GM18907 (cell line): ENCODE measurements around the gene SUN5.

Source experiments
- ATAC-seq: cut with Tn5 transposase; IDR thresholded peaks from one replicate; pipeline ENCODE4 v1.9.1; 2021; ENCODE audit warnings: mild to moderate bottlenecking, moderate library complexity; ENCODE audit not compliant: unreplicated experiment

SUN5 gene

GRCh38 chr20:32995802-32996201 is 8.4 kb downstream of the SUN5 start:
- no peak for ATAC-seq

GRCh38 chr20:32993496-32994050 is 10.7 kb downstream of the SUN5 start:
- no peak for ATAC-seq

- ATAC-seq = no peak
Measured at GRCh38 chr20:32991792-32992641, 12.2 kb downstream of the SUN5 start.

GRCh38 chr20:32991383-32991782 is 12.8 kb downstream of the SUN5 start:
- ATAC-seq = no peak

- ATAC-seq = no peak
Measured at GRCh38 chr20:32990426-32990825, 13.8 kb downstream of the SUN5 start.

- no peak for ATAC-seq
Measured at GRCh38 chr20:32989507-32990283, 14.5 kb downstream of the SUN5 start.

- ATAC-seq = no peak
Measured at GRCh38 chr20:32988008-32988407, 16.2 kb downstream of the SUN5 start.

- no peak for ATAC-seq
Measured at GRCh38 chr20:32987044-32987825, 17.0 kb downstream of the SUN5 start.

GRCh38 chr20:32986331-32986966 is 17.8 kb downstream of the SUN5 start:
- no peak for ATAC-seq

- ATAC-seq = no peak
Measured at GRCh38 chr20:32985596-32985995, 18.6 kb downstream of the SUN5 start.

GRCh38 chr20:32984631-32985354 is 19.4 kb downstream of the SUN5 start:
- ATAC-seq = no peak

GRCh38 chr20:32984196-32984595 is 20.0 kb downstream of the SUN5 start:
- ATAC-seq = no peak

GRCh38 chr20:32983459-32984112 is 20.6 kb downstream of the SUN5 start:
- no peak for ATAC-seq

GRCh38 chr20:32982617-32983458 is 21.4 kb downstream of the SUN5 start:
- ATAC-seq = no peak

- no peak for ATAC-seq
Measured at GRCh38 chr20:32980990-32981389, 23.2 kb downstream of the SUN5 start.

GRCh38 chr20:32980131-32980941 is 23.9 kb downstream of the SUN5 start:
- ATAC-seq = no peak

- no peak for ATAC-seq
Measured at GRCh38 chr20:32979201-32979998, 24.8 kb downstream of the SUN5 start.
